HEK293 (cell line): ENCODE measurements around the gene PLPPR1.
A peak's percentile ranks its signal among the peaks of the same experiment; 100 is the strongest.

ENCODE experiments used
- CTCF ChIA-PET: fragments of 350-600 bp; formaldehyde crosslinking; extraction: SDS; loops from one replicate; lab custom pipeline; 2021; ENCODE audit warnings: antibody characterized with exemption; lab: Yijun Ruan, JAX
- POLR2A ChIA-PET: fragments of 300-600 bp; formaldehyde crosslinking; extraction: SDS; loops from one replicate; lab custom pipeline; 2020; ENCODE audit warnings: antibody characterized with exemption, inconsistent platforms; lab: Yijun Ruan, JAX
- H3K27ac ChIP-seq: fragments of 200-500 bp; sonication (Bioruptor generic); 2 replicates; pipeline ENCODE4 v1.5.1; 2014; ENCODE audit warnings: low read depth, low read length, control low read depth, inconsistent platforms; ENCODE audit errors: extremely low read depth
- H3K36me3 ChIP-seq, 2 experiments: fragments of 200-500 bp in 1 of 2; sonication (Bioruptor generic) in 1 of 2; 1 replicate in 1 of 2; 2 replicates in 1 of 2; pipeline ENCODE4 v1.5.1; 2014 to 2017; ENCODE audit warnings: inconsistent platforms in 2 of 2, low read length in 2 of 2; ENCODE audit not compliant: control insufficient read depth in 2 of 2, insufficient read depth in 1 of 2
- H3K4me1 ChIP-seq: fragments of 200-500 bp; sonication (Bioruptor generic); 2 replicates; pipeline ENCODE4 v1.5.1; 2014; ENCODE audit warnings: mild to moderate bottlenecking, low read length, inconsistent platforms; ENCODE audit not compliant: control insufficient read depth, insufficient read depth
- H3K4me3 ChIP-seq: 2 replicates; pipeline ENCODE4 v1.5.1; 2011; ENCODE audit warnings: low read depth, mild to moderate bottlenecking, control low read depth, low read length, moderate library complexity
- H3K9me3 ChIP-seq: fragments of 200-500 bp; sonication (Bioruptor generic); 2 replicates; pipeline ENCODE4 v1.5.1; 2014; ENCODE audit warnings: low read depth, low read length, inconsistent platforms; ENCODE audit not compliant: control insufficient read depth, insufficient read depth
- GFI1B ChIP-seq: fragments of 450-650 bp; formaldehyde crosslinking; IDR thresholded peaks from 2 replicates; pipeline ENCODE4 v1.5.1; 2016; ENCODE audit warnings: missing biosample characterization, missing genetic modification characterization
- GLI2 ChIP-seq: fragments of 450-650 bp; formaldehyde crosslinking; IDR thresholded peaks from 2 replicates; pipeline ENCODE4; 2017; ENCODE audit warnings: missing biosample characterization, missing genetic modification characterization, low read depth, borderline replicate concordance
- IKZF3 ChIP-seq: fragments of 450-650 bp; IDR thresholded peaks from 2 replicates; pipeline ENCODE4 v1.5.0; 2018; ENCODE audit warnings: missing biosample characterization, mild to moderate bottlenecking, missing genetic modification characterization, moderate library complexity
- KLF8 ChIP-seq: fragments of 450-650 bp; formaldehyde crosslinking; IDR thresholded peaks from 2 replicates; pipeline ENCODE4 v1.5.1; 2016; ENCODE audit warnings: missing biosample characterization, missing genetic modification characterization
- PRDM6 ChIP-seq: fragments of 450-650 bp; formaldehyde crosslinking; IDR thresholded peaks from 2 replicates; pipeline ENCODE4 v1.5.1; 2017; ENCODE audit warnings: missing biosample characterization, missing genetic modification characterization
- SETDB1 ChIP-seq: IDR thresholded peaks from one replicate; pipeline ENCODE4 v1.6.1; 2017; ENCODE audit warnings: mild to moderate bottlenecking, low read length, moderate library complexity, mixed read lengths; ENCODE audit not compliant: insufficient read length
- TCF7L2 ChIP-seq: IDR thresholded peaks from 2 replicates; pipeline ENCODE4 v1.6.1; 2011; ENCODE audit warnings: low read depth, mild to moderate bottlenecking, inconsistent platforms, low read length, moderate library complexity, borderline replicate concordance
- TRIM28 ChIP-seq: IDR thresholded peaks from 2 replicates; pipeline ENCODE4 v1.6.1; 2011; ENCODE audit warnings: low read length, control low read depth, borderline replicate concordance
- WT1 ChIP-seq: fragments of 450-650 bp; formaldehyde crosslinking; IDR thresholded peaks from 2 replicates; pipeline ENCODE4 v1.5.1; 2016; ENCODE audit warnings: missing biosample characterization, missing genetic modification characterization
- ZNF112 ChIP-seq: fragments of 450-650 bp; formaldehyde crosslinking; IDR thresholded peaks from 2 replicates; pipeline ENCODE4 v1.5.0; 2017; ENCODE audit warnings: missing biosample characterization, missing genetic modification characterization
- ZNF138 ChIP-seq: fragments of 450-650 bp; formaldehyde crosslinking; IDR thresholded peaks from 2 replicates; pipeline ENCODE4 v1.5.1; 2016; ENCODE audit warnings: missing biosample characterization, missing genetic modification characterization, borderline replicate concordance
- ZNF140 ChIP-seq: fragments of 450-650 bp; formaldehyde crosslinking; IDR thresholded peaks from 2 replicates; pipeline ENCODE4 v1.5.1; 2016; ENCODE audit warnings: missing biosample characterization, missing genetic modification characterization
- ZNF174 ChIP-seq: fragments of 450-650 bp; formaldehyde crosslinking; IDR thresholded peaks from 2 replicates; pipeline ENCODE4 v1.5.0; 2017; ENCODE audit warnings: missing biosample characterization, mild to moderate bottlenecking, missing genetic modification characterization
- ZNF24 ChIP-seq: fragments of 450-650 bp; formaldehyde crosslinking; IDR thresholded peaks from 2 replicates; pipeline ENCODE4 v1.5.1; 2016; ENCODE audit warnings: missing biosample characterization, missing genetic modification characterization
- ZNF335 ChIP-seq: fragments of 450-650 bp; formaldehyde crosslinking; conservative IDR thresholded peaks from 2 replicates; pipeline ENCODE4 v1.5.1; 2016; ENCODE audit warnings: missing biosample characterization, missing genetic modification characterization
- ZNF501 ChIP-seq: fragments of 450-650 bp; formaldehyde crosslinking; IDR thresholded peaks from 2 replicates; pipeline ENCODE4 v1.5.1; 2016; ENCODE audit warnings: missing biosample characterization, missing genetic modification characterization
- ZNF555 ChIP-seq: fragments of 450-650 bp; formaldehyde crosslinking; conservative IDR thresholded peaks from 2 replicates; pipeline ENCODE4 v1.5.1; 2017; ENCODE audit warnings: missing biosample characterization, mild to moderate bottlenecking, missing genetic modification characterization, inconsistent platforms
- ZNF596 ChIP-seq: fragments of 450-650 bp; IDR thresholded peaks from 2 replicates; pipeline ENCODE4 v1.5.0; 2018; ENCODE audit warnings: missing biosample characterization, mild to moderate bottlenecking, missing genetic modification characterization, moderate library complexity
- ZNF624 ChIP-seq: fragments of 450-650 bp; formaldehyde crosslinking; IDR thresholded peaks from 2 replicates; pipeline ENCODE4 v1.5.1; 2017; ENCODE audit warnings: missing biosample characterization, missing genetic modification characterization
- ZNF654 ChIP-seq: fragments of 450-650 bp; formaldehyde crosslinking; IDR thresholded peaks from 2 replicates; pipeline ENCODE4 v1.5.1; 2016; ENCODE audit warnings: low read depth, missing biosample characterization, missing genetic modification characterization
- ZNF660 ChIP-seq: fragments of 450-650 bp; IDR thresholded peaks from 2 replicates; pipeline ENCODE4 v1.5.1; 2018; ENCODE audit warnings: missing biosample characterization, mild to moderate bottlenecking, missing genetic modification characterization
- ZNF76 ChIP-seq: fragments of 450-650 bp; formaldehyde crosslinking; IDR thresholded peaks from 2 replicates; pipeline ENCODE4; 2016; ENCODE audit warnings: low read depth, missing biosample characterization, missing genetic modification characterization, borderline replicate concordance
- ZNF768 ChIP-seq: fragments of 450-650 bp; formaldehyde crosslinking; IDR thresholded peaks from 2 replicates; pipeline ENCODE4 v1.5.1; 2018; ENCODE audit warnings: missing biosample characterization, mild to moderate bottlenecking, missing genetic modification characterization
- ZNF837 ChIP-seq: fragments of 450-650 bp; formaldehyde crosslinking; IDR thresholded peaks from 2 replicates; pipeline ENCODE4 v1.5.1; 2016; ENCODE audit warnings: missing biosample characterization, missing genetic modification characterization
- TF ChIP-seq, protein P1 (sequence below): fragments of 450-650 bp; formaldehyde crosslinking; IDR thresholded peaks from 2 replicates; pipeline ENCODE4 v1.5.1; 2016; ENCODE audit warnings: missing biosample characterization, missing genetic modification characterization
- TF ChIP-seq, protein P2 (sequence below): fragments of 450-650 bp; formaldehyde crosslinking; IDR thresholded peaks from 2 replicates; pipeline ENCODE4 v1.5.1; 2016; ENCODE audit warnings: missing biosample characterization, missing genetic modification characterization
- TF ChIP-seq, protein P3 (sequence below): fragments of 450-650 bp; formaldehyde crosslinking; IDR thresholded peaks from 2 replicates; pipeline ENCODE4 v1.5.1; 2016; ENCODE audit warnings: missing biosample characterization, missing genetic modification characterization

Gene PLPPR1

GRCh38 chr9:101119206-101119819, 90.8 kb downstream of the PLPPR1 start:
- ChIA-PET POLR2A (no interaction called here), CTCF (interaction anchor here (0.6 to 3.6 kb wide), 26 partner anchors 9 to 518 kb away, joined by 3 to 38 read pairs (median 4); partner anchors contain the start of gene PLPPR1)
- Histone ChIP-seq H3K4me3 (no peak overlapping the region), H3K9me3 (no peaks in the 10 kb centered on the region), H3K4me1 (no peaks in the 10 kb centered on the region), H3K36me3 (no peaks in the 10 kb centered on the region), H3K27ac (no peak overlapping the region)
- TF ChIP-seq ZNF24 (tag by site-specific recombination) (no peak), ZNF596 (no peak), KLF8 (tag by site-specific recombination) (no peak), ZNF555 (tag by site-specific recombination) (no peak), ZNF768 (tag by site-specific recombination) (no peak), ZNF624 (tag by site-specific recombination) (no peak), ZNF174 (tag by site-specific recombination) (no peak), ZNF335 (tag by site-specific recombination) (no peak), ZNF138 (tag by site-specific recombination) (no peak), ZNF76 (tag by site-specific recombination) (no peak), GFI1B (no peak), ZNF654 (peak; percentile 60), ZNF837 (tag by site-specific recombination) (no peak)
- TF ChIP-seq, protein P1, sequence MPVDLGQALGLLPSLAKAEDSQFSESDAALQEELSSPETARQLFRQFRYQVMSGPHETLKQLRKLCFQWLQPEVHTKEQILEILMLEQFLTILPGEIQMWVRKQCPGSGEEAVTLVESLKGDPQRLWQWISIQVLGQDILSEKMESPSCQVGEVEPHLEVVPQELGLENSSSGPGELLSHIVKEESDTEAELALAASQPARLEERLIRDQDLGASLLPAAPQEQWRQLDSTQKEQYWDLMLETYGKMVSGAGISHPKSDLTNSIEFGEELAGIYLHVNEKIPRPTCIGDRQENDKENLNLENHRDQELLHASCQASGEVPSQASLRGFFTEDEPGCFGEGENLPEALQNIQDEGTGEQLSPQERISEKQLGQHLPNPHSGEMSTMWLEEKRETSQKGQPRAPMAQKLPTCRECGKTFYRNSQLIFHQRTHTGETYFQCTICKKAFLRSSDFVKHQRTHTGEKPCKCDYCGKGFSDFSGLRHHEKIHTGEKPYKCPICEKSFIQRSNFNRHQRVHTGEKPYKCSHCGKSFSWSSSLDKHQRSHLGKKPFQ (tag by site-specific recombination) = no peak
- TF ChIP-seq, protein P2, sequence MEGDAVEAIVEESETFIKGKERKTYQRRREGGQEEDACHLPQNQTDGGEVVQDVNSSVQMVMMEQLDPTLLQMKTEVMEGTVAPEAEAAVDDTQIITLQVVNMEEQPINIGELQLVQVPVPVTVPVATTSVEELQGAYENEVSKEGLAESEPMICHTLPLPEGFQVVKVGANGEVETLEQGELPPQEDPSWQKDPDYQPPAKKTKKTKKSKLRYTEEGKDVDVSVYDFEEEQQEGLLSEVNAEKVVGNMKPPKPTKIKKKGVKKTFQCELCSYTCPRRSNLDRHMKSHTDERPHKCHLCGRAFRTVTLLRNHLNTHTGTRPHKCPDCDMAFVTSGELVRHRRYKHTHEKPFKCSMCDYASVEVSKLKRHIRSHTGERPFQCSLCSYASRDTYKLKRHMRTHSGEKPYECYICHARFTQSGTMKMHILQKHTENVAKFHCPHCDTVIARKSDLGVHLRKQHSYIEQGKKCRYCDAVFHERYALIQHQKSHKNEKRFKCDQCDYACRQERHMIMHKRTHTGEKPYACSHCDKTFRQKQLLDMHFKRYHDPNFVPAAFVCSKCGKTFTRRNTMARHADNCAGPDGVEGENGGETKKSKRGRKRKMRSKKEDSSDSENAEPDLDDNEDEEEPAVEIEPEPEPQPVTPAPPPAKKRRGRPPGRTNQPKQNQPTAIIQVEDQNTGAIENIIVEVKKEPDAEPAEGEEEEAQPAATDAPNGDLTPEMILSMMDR = peak; percentile 48; the same call in 1 of the 2 replicates

- Histone ChIP-seq H3K9me3 (no peaks in the 10 kb centered on the region), H3K4me1 (no peaks in the 10 kb centered on the region), H3K27ac (no peak overlapping the region), H3K4me3 (no peak overlapping the region), H3K36me3 (no peaks in the 10 kb centered on the region)
- POLR2A ChIA-PET = no interaction called here
- CTCF ChIA-PET = interaction anchor here (0.6 to 2.4 kb wide), 5 partner anchors 65 to 527 kb away, joined by 3 to 13 read pairs (median 4); no protein-coding TSS in a partner anchor
- TF ChIP-seq TCF7L2 (peak; percentile 90), ZNF112 (no peak), ZNF140 (tag by site-specific recombination) (no peak), GLI2 (tag by site-specific recombination) (no peak), PRDM6 (tag by site-specific recombination) (no peak), ZNF660 (tag by site-specific recombination) (no peak), TRIM28 (peak; percentile 51; the same call in 1 of the 2 replicates), WT1 (0 out of 2 replicates have a peak, but pooled peaks have one; percentile 17), SETDB1 (no peak), IKZF3 (tag by site-specific recombination) (no peak), ZNF501 (no peak)
- TF ChIP-seq, protein P3, sequence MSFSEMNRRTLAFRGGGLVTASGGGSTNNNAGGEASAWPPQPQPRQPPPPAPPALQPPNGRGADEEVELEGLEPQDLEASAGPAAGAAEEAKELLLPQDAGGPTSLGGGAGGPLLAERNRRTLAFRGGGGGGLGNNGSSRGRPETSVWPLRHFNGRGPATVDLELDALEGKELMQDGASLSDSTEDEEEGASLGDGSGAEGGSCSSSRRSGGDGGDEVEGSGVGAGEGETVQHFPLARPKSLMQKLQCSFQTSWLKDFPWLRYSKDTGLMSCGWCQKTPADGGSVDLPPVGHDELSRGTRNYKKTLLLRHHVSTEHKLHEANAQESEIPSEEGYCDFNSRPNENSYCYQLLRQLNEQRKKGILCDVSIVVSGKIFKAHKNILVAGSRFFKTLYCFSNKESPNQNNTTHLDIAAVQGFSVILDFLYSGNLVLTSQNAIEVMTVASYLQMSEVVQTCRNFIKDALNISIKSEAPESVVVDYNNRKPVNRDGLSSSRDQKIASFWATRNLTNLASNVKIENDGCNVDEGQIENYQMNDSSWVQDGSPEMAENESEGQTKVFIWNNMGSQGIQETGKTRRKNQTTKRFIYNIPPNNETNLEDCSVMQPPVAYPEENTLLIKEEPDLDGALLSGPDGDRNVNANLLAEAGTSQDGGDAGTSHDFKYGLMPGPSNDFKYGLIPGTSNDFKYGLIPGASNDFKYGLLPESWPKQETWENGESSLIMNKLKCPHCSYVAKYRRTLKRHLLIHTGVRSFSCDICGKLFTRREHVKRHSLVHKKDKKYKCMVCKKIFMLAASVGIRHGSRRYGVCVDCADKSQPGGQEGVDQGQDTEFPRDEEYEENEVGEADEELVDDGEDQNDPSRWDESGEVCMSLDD (tag by site-specific recombination) = no peak
Observed at GRCh38 chr9:101121836-101122399, 93.4 kb downstream of the PLPPR1 start.
